Transverse colon (tissue), 4 donors: ENCODE measurements around the gene ACVR2A. TPM values are rescaled to one million over a fixed set of nuclear protein-coding genes. Genes with fewer than 3 reads are reported as not detected.

Experiments used
- DNase-seq: peaks from one replicate; pipeline ENCODE4 v3.0.0-alpha.2; 2019
- H3K27ac ChIP-seq, 4 donors: fragments of 200-600 bp; sonication (generic); 2 replicates each; pipeline ENCODE4 v1.5.1; 2016 to 2018; ENCODE audit warnings: inconsistent platforms in 4 of 4
- H3K27me3 ChIP-seq: fragments of 200-600 bp; sonication (generic); 2 replicates; pipeline ENCODE4 v1.5.1; 2017; ENCODE audit warnings: inconsistent platforms
- H3K36me3 ChIP-seq, 4 donors: fragments of 200-600 bp; sonication (generic); 2 replicates each; pipeline ENCODE4 v1.5.1; 2017 to 2019; ENCODE audit warnings: inconsistent platforms in 4 of 4
- H3K4me1 ChIP-seq, 4 donors: fragments of 200-600 bp; sonication (generic); 2 replicates each; pipeline ENCODE4 v1.5.1; 2017 to 2020; ENCODE audit warnings: inconsistent platforms in 4 of 4
- H3K4me3 ChIP-seq, 4 donors: fragments of 200-600 bp; sonication (generic); 1 replicate in 1 of 4; 2 replicates in 3 of 4; pipeline versions ENCODE4 v1.5.1 to v1.6.1; 2017 to 2019; ENCODE audit warnings: inconsistent platforms in 4 of 4
- H3K9me3 ChIP-seq, 2 donors: fragments of 200-600 bp; sonication (generic); 2 replicates each; pipeline ENCODE4 v1.5.1; 2017 to 2019; ENCODE audit warnings: inconsistent platforms in 2 of 2
- CTCF ChIP-seq, 5 experiments: fragments of 200-600 bp in 3 of 5; fragments of 450-650 bp in 2 of 5; sonication (generic) in 3 of 5; IDR thresholded peaks; 1 replicate in 2 of 5; 2 replicates in 3 of 5; pipeline ENCODE4 v1.5.1; 2016 to 2017; ENCODE audit warnings: antibody characterized with exemption in 5 of 5, inconsistent platforms in 3 of 5, mild to moderate bottlenecking in 2 of 5, moderate library complexity in 1 of 5
- EP300 ChIP-seq: sonication (generic); formaldehyde crosslinking; IDR thresholded peaks from one replicate; pipeline ENCODE4 v1.6.1; 2017; ENCODE audit warnings: antibody characterized with exemption, low read depth
- POLR2A ChIP-seq: fragments of 450-650 bp; IDR thresholded peaks from one replicate; pipeline ENCODE4 v1.6.1; 2016; ENCODE audit warnings: antibody characterized with exemption, mild to moderate bottlenecking, moderate library complexity
- POLR2AphosphoS5 ChIP-seq, 3 donors: sonication (generic); formaldehyde crosslinking; IDR thresholded peaks; one replicate each; pipeline ENCODE4 v1.6.1; 2016; ENCODE audit warnings: antibody characterized with exemption in 3 of 3
- WGBS, 2 donors: methylation state at CpG; one replicate each; pipeline ENCODE4 v1.1.5; 2018; ENCODE audit warnings: low coverage in 1 of 2; 5-methylcytosine and 5-hydroxymethylcytosine counted together
- in situ Hi-C, 4 donors: fragments of 200-750 bp; cut with MboI; loops; one replicate each; pipeline versions ENCODE4 v1.15.0 to v1.15.1; 2017; ENCODE audit warnings: low sequenced_read_pairs in 3 of 4, low pct_ligation_motif_present in 1 of 4, low pct_unique_long_range_greater_than_20kb in 1 of 4
- intact Hi-C: fragments of 100-400 bp; cut with DNase I; formaldehyde crosslinking; loops from one replicate; pipeline ENCODE4 v1.15.1; 2023; ENCODE audit warnings: low total_unique reads
- total RNA-seq, 4 donors: library from RNA; depleted of rRNA; stranded (reverse); fragments of >200 nt; gene quantifications; one replicate each; pipeline ENCODE4 v1.1.0, GENCODE V29; 2016

The ACVR2A gene
- total RNA-seq, result 10 to 100 TPM; 15.7 to 36.0 (median 19.4) TPM

GRCh38 chr2:147844697-147845410, at the start of gene ACVR2A:
TSS of gene ACVR2A (plus strand) at chr2:147845029. CDS start at chr2:147845153, 124 bp downstream.
- H3K27ac ChIP-seq, result peak within 1 kb of the TSS; percentile 97 to 100 (median 98)
- in situ Hi-C loops, result no loop called here
- intact Hi-C loops, result no loop called here
- DNase-seq, result peak; percentile 44
- H3K4me3 ChIP-seq, result peak within 1 kb of the TSS; percentile 71 to 93 (median 84)
- WGBS, 2 donors, result 0% methylated on average over 21 to 33 of the region's 51 CpGs
- H3K27me3 ChIP-seq, result no peaks in the 10 kb centered on the region
- H3K36me3 ChIP-seq, result no peaks in the 10 kb centered on the region
- H3K4me1 ChIP-seq, result peaks cover 0 to 41% (median 18%) of the 10 kb centered on the region in 4 donors
- H3K9me3 ChIP-seq, result no peaks in the 10 kb centered on the region
- TF ChIP-seq EP300 (no peak), CTCF (IDR thresholded peaks at IDR 0.05) (no peak), POLR2A (no peak), POLR2AphosphoS5 (IDR thresholded peaks at IDR 0.05) (no peak)

- no peaks in the 10 kb centered on the region for H3K36me3 ChIP-seq
- in situ Hi-C loops, result no loop called here
Measured at GRCh38 chr2:147800316-147800715, 44.5 kb upstream of the ACVR2A start.

GRCh38 chr2:147806846-147807245, 38.0 kb upstream of the ACVR2A start:
- in situ Hi-C loops (no loop called here), intact Hi-C loops (no loop called here)
- no peak for DNase-seq
- WGBS, 2 donors, result 60 to 71% methylated on average over 1 of the region's 1 CpG
- Histone ChIP-seq H3K36me3 (no peaks in the 10 kb centered on the region), H3K4me3 (no peak overlapping the region), H3K4me1 (peaks cover 0 to 15% (median 12%) of the 10 kb centered on the region in 4 donors), H3K27ac (no peak overlapping the region), H3K9me3 (no peaks in the 10 kb centered on the region), H3K27me3 (no peaks in the 10 kb centered on the region)
- TF ChIP-seq CTCF (IDR thresholded peaks at IDR 0.05), result no peak
- no peak for TF ChIP-seq POLR2A
- no peak for TF ChIP-seq EP300
- TF ChIP-seq POLR2AphosphoS5 (IDR thresholded peaks at IDR 0.05), result no peak

More at GRCh38 chr2:147800316-147800715, 44.5 kb upstream of the ACVR2A start:
- Histone ChIP-seq H3K27me3 (no peaks in the 10 kb centered on the region), H3K4me3 (no peak overlapping the region), H3K9me3 (no peaks in the 10 kb centered on the region), H3K27ac (no peak overlapping the region), H3K4me1 (no peaks in the 10 kb centered on the region)
- DNase-seq, result no peak
- intact Hi-C loops, result no loop called here
- 70 to 80% methylated on average over 1 to 2 of the region's 2 CpGs for WGBS, 2 donors
- TF ChIP-seq EP300 (no peak), CTCF (IDR thresholded peaks at IDR 0.05) (no peak), POLR2A (no peak), POLR2AphosphoS5 (IDR thresholded peaks at IDR 0.05) (no peak)

- Histone ChIP-seq H3K27me3 (no peaks in the 10 kb centered on the region), H3K4me1 (peaks cover 0 to 21% (median 17%) of the 10 kb centered on the region in 4 donors), H3K4me3 (no peak overlapping the region), H3K36me3 (no peaks in the 10 kb centered on the region), H3K9me3 (no peaks in the 10 kb centered on the region), H3K27ac (no peak overlapping the region)
- 69 to 82% methylated on average over 4 of the region's 4 CpGs for WGBS, 2 donors
- DNase-seq, result no peak
- TF ChIP-seq POLR2AphosphoS5 (IDR thresholded peaks at IDR 0.05) (no peak), CTCF (IDR thresholded peaks at IDR 0.05) (no peak), POLR2A (no peak), EP300 (no peak)
- in situ Hi-C loops (no loop called here), intact Hi-C loops (no loop called here)
Measured at GRCh38 chr2:147808520-147808919, 36.3 kb upstream of the ACVR2A start.
